ENCODE measurements around the gene BICDL1. TPM values are rescaled to one million over a fixed set of nuclear protein-coding genes. Genes with fewer than 3 reads are reported as not detected.
A peak's percentile ranks its signal among the peaks of the same experiment; 100 is the strongest.

Gene BICDL1
- total RNA-seq, 1 donor from 2014 or later = 71.2 TPM

DNA sequence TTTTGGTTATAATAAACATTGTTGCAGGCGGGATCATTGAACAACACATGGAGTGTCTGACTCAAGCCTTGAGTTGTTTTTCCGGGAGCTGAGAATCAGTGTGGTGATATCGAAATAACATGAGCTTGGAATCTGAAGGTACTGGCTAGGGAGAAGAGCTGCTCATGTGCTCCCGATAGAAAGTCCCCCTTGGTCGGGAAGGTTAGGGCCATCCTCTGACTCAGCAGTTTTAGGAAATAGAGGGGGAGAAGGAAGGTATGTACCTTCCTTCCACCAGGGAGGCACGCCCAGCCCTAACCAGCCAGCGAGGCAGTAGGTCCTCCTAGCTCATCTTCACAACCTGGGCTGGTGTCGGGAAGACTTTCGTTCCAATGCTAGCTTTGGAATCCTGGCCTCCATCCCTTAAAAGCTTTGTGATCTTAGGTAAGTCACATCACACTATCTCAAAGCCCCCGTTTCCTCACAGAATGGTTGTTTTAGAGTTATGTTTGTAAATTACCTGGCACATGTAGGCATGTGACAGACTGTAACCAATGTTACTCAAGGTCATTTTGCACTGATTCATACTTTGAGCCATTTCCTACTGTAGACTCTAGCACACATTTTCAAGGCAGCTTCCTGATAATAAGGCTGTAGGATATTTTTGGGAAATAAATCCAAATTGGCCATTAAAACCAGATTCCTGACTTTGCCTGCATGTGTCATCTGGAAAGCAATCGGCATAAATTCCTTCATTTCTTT, 129.5 kb downstream of the BICDL1 start:
- Histone ChIP-seq H3K4me3 (peak overlapping the region; percentile 64 to 69), H3K27me3 (no peaks in the 10 kb centered on the region), H3K4me1 (peaks cover 45% of the 10 kb centered on the region), H3K27ac (peak overlapping the region; percentile 5), H3K36me3 (no peaks in the 10 kb centered on the region), H3K9me3 (no peaks in the 10 kb centered on the region)
- intact Hi-C loops (cut with DNase I) = no loop called here
- TF ChIP-seq POLR2A (IDR thresholded peaks at IDR 0.05) (no peak), POLR2AphosphoS5 (IDR thresholded peaks at IDR 0.05; ENCODE audit: insufficient read depth in 1 of 2, low read depth in 1 of 2) (no peak)
- TF ChIP-seq, protein P1, sequence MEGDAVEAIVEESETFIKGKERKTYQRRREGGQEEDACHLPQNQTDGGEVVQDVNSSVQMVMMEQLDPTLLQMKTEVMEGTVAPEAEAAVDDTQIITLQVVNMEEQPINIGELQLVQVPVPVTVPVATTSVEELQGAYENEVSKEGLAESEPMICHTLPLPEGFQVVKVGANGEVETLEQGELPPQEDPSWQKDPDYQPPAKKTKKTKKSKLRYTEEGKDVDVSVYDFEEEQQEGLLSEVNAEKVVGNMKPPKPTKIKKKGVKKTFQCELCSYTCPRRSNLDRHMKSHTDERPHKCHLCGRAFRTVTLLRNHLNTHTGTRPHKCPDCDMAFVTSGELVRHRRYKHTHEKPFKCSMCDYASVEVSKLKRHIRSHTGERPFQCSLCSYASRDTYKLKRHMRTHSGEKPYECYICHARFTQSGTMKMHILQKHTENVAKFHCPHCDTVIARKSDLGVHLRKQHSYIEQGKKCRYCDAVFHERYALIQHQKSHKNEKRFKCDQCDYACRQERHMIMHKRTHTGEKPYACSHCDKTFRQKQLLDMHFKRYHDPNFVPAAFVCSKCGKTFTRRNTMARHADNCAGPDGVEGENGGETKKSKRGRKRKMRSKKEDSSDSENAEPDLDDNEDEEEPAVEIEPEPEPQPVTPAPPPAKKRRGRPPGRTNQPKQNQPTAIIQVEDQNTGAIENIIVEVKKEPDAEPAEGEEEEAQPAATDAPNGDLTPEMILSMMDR (IDR thresholded peaks at IDR 0.05) = no peak
- no peak for DNase-seq (ENCODE audit: extremely low spot score in 2 of 2)

DNA sequence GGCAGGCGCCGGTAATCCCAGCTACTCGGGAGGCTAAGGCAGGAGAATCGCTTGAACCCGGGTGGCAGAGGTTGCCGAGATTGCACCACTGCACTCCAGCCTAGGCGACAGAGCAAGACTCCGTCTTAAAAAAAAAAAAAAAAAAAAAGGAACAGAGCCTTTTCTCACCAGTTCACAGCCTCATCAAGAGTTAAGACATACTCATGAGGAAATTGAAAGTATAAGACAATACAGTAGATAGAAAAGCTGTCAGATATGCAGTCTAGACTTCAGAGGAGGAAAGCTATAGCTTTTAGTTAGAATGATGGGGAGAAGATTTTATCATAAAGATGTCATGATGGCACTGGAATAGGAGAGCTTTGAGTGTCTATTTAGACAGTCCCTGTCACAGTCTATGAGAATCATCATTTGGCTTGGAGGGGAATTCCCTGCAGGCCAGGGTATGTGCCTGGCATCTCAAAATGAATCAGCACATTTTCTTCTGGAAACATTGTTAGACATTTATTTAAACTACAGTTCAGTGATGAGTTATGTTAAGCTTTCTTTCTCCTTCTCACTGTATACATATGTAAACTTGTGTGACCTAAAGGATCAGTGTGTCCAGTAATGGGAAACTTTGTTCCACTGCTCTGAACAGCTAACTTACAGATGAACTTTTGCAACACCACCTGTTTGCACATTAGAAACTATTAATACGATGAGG, 130.4 kb downstream of the BICDL1 start:
- Histone ChIP-seq H3K4me1 (peaks cover 43% of the 10 kb centered on the region), H3K36me3 (no peaks in the 10 kb centered on the region), H3K27ac (no peak overlapping the region), H3K27me3 (no peaks in the 10 kb centered on the region), H3K4me3 (no peak overlapping the region), H3K9me3 (no peaks in the 10 kb centered on the region)
- no peak for DNase-seq (ENCODE audit: extremely low spot score in 2 of 2)
- no peak for TF ChIP-seq POLR2A (IDR thresholded peaks at IDR 0.05)
- intact Hi-C loops (cut with DNase I) = no loop called here

DNA sequence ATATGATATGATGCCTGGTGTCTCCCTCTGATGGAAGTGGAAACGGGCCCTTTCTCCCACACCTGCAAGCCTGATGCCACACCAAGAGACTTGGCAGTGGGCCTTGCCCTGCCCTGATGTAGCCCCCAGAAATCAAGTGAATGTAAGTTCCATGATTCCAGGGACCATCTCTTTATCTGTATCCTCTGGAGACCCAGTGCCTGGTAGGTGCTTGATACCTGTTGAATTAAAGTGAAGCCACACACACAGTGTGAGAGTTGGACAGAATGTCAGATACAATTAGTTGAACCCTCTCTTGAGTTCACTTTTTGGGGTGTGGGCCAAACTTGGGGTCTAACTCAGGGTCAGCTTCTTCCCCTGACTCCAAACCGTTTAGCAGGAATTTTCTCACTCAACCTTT, 132.3 kb downstream of the BICDL1 start:
- intact Hi-C loops (cut with DNase I) = no loop called here
- Histone ChIP-seq H3K27ac (no peak overlapping the region), H3K4me1 (peaks cover 27% of the 10 kb centered on the region), H3K9me3 (no peaks in the 10 kb centered on the region), H3K36me3 (no peaks in the 10 kb centered on the region), H3K4me3 (no peak overlapping the region), H3K27me3 (no peaks in the 10 kb centered on the region)
- no peak for DNase-seq (ENCODE audit: extremely low spot score in 2 of 2)
- TF ChIP-seq POLR2AphosphoS5 (IDR thresholded peaks at IDR 0.05; ENCODE audit: insufficient read depth in 1 of 2, low read depth in 1 of 2) = no peak
- TF ChIP-seq, protein P1 (IDR thresholded peaks at IDR 0.05) = no peak
- no peak for TF ChIP-seq POLR2A (IDR thresholded peaks at IDR 0.05)

GRCh38 chr12:120121766-120122293, 132.8 kb downstream of the BICDL1 start:
- DNase-seq (ENCODE audit: extremely low spot score in 2 of 2) = no peak
- TF ChIP-seq POLR2AphosphoS5 (IDR thresholded peaks at IDR 0.05; ENCODE audit: insufficient read depth in 1 of 2, low read depth in 1 of 2) (no peak), POLR2A (IDR thresholded peaks at IDR 0.05) (no peak)
- TF ChIP-seq, protein P1 (IDR thresholded peaks at IDR 0.05) = no peak
- no peak overlapping the region for H3K27ac ChIP-seq
- no peaks in the 10 kb centered on the region for H3K9me3 ChIP-seq
- peaks cover 28% of the 10 kb centered on the region for H3K4me1 ChIP-seq
- no peaks in the 10 kb centered on the region for H3K36me3 ChIP-seq
- H3K27me3 ChIP-seq = no peaks in the 10 kb centered on the region
- H3K4me3 ChIP-seq = no peak overlapping the region
- intact Hi-C loops (cut with DNase I) = no loop called here

- DNase-seq (ENCODE audit: extremely low spot score in 2 of 2) = no peak
- no peaks in the 10 kb centered on the region for H3K9me3 ChIP-seq
- H3K27me3 ChIP-seq = no peaks in the 10 kb centered on the region
- H3K4me3 ChIP-seq = no peak overlapping the region
- TF ChIP-seq POLR2A (IDR thresholded peaks at IDR 0.05) = no peak
- no peak for TF ChIP-seq POLR2AphosphoS5 (IDR thresholded peaks at IDR 0.05; ENCODE audit: insufficient read depth in 1 of 2, low read depth in 1 of 2)
- intact Hi-C loops (cut with DNase I) = no loop called here
- H3K36me3 ChIP-seq = peaks cover 0 to 29% of the 10 kb centered on the region in 2 donors
- H3K27ac ChIP-seq = no peak overlapping the region
- H3K4me1 ChIP-seq = peaks cover 4% of the 10 kb centered on the region
Observed at GRCh38 chr12:120125029-120125428, 136.0 kb downstream of the BICDL1 start.

Data from vagina (tissue), 2 donors.